Panc1 (cell line): ENCODE data around the gene GPRC5D.

ENCODE experiments used
- POLR2AphosphoS5 ChIP-seq: IDR thresholded peaks from 2 replicates; pipeline ENCODE4 v1.6.1; 2012; ENCODE audit warnings: mild to moderate bottlenecking, low read depth, low read length, moderate library complexity
- REST ChIP-seq, 2 experiments: IDR thresholded peaks; 2 replicates each; pipeline ENCODE4 v1.6.1; 2011 to 2012; ENCODE audit warnings: low read depth in 2 of 2, control low read depth in 1 of 2, low read length in 1 of 2, mild to moderate bottlenecking in 1 of 2, moderate library complexity in 1 of 2; ENCODE audit not compliant: insufficient read depth in 1 of 2
- TCF7L2 ChIP-seq: IDR thresholded peaks from 2 replicates; pipeline ENCODE4 v1.6.1; 2011; ENCODE audit warnings: mild to moderate bottlenecking, low read depth, low read length, inconsistent platforms
- TF ChIP-seq, protein P1 (sequence below): fragments of 450-650 bp; IDR thresholded peaks from 2 replicates; pipeline ENCODE4 v1.5.1; 2017; ENCODE audit warnings: mild to moderate bottlenecking

GRCh38 chr12:12941450-12942350 lies 10.3 kb downstream of the GPRC5D start:
- TF ChIP-seq, protein P1, sequence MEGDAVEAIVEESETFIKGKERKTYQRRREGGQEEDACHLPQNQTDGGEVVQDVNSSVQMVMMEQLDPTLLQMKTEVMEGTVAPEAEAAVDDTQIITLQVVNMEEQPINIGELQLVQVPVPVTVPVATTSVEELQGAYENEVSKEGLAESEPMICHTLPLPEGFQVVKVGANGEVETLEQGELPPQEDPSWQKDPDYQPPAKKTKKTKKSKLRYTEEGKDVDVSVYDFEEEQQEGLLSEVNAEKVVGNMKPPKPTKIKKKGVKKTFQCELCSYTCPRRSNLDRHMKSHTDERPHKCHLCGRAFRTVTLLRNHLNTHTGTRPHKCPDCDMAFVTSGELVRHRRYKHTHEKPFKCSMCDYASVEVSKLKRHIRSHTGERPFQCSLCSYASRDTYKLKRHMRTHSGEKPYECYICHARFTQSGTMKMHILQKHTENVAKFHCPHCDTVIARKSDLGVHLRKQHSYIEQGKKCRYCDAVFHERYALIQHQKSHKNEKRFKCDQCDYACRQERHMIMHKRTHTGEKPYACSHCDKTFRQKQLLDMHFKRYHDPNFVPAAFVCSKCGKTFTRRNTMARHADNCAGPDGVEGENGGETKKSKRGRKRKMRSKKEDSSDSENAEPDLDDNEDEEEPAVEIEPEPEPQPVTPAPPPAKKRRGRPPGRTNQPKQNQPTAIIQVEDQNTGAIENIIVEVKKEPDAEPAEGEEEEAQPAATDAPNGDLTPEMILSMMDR = no peak
- TF ChIP-seq POLR2AphosphoS5 (no peak), TCF7L2 (no peak), REST (IDR thresholded peaks at IDR 0.05; ENCODE audit: insufficient read depth in 1 of 2, low read depth in 2 of 2, low read length in 1 of 2) (no peak)
